NCI-H2227 (cell line): Measurements from ENCODE around the gene GPC6.

ENCODE experiments used
- DNase-seq: peaks from one replicate; lab custom pipeline; 2025; ENCODE audit not compliant: unreplicated experiment; lab: John Stamatoyannopoulos, UW

GPC6 gene

GRCh38 chr13:94073007-94073744 is 846.6 kb downstream of the GPC6 start:
- DNase-seq: no peak

- DNase-seq: no peak
These were observed 853.3 kb downstream of the GPC6 start for GRCh38 chr13:94079876-94080275.

DNA sequence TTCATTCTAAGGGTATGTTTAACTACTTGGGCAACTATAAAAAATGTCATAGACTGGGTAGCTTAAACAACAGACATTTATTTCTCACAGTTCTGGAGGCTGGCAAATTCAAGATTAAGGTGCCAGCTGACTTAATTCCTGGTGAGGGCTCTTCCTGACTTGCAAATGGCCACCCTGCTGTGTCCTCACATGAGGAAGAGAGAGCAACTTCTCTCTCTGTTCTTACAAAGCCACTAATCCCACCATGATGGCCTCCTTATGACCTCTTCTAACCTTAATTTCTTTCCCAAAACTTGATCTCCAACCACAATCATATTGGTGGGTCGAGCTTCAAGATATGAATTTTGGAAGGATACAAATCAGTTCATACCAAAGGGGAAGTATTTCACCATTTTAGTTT is 853.9 kb downstream of the GPC6 start:
- DNase-seq: no peak

DNA sequence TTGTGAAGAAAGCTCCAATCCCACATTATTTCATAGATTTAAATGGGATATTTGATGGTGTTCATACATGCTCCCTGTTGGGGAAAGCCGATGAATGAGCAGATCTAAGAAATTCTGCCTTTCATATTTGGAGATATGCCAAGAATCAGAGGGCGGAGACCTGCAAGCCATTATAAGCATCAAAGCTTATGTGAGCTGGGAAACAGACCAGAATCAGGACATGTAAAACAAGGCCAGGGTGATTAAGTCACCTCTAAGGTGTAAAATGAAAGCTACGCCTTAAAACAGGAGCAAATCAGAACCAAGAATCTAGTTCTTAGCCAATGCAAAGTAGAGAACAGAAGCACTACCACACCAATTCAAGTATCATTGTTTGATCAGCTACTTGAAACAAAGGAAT is 860.5 kb downstream of the GPC6 start:
- no peak for DNase-seq

- no peak for DNase-seq
These were observed 862.1 kb downstream of the GPC6 start for GRCh38 chr13:94088742-94089141.

GRCh38 chr13:94090773-94091480 is 864.3 kb downstream of the GPC6 start:
- no peak for DNase-seq

DNA sequence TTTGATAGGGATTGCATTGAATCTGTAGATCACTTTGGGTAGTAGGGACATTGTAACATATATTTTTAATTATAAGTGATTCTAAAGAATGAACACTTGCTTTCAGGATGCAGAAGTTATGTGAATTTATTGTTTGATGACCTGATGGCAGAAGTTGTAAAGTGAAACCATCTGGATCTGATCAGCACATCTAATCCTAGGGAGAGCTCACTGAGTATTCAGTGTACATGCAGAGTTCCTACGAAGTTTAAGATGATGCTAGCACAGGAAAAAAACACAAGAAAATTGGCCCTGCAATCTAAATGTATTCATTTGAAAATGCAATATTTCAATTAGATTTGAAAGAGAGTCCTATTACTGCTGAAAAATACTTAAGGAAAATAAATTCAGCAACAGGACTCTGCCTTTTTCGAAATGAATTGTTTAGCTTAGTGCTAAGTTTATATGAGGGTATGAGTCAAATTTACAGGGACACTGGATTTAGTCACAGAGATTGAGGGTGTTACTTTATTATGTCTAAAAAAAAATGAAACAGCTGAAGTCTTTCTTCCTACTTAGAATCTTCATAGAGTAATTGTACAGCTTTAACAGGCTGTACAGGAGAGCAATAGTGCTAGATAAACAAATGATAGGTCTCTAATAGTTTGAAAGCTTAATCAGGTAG is 867.2 kb downstream of the GPC6 start:
- DNase-seq: no peak

- no peak for DNase-seq
These were observed 883.2 kb downstream of the GPC6 start for GRCh38 chr13:94109715-94110374.

DNA sequence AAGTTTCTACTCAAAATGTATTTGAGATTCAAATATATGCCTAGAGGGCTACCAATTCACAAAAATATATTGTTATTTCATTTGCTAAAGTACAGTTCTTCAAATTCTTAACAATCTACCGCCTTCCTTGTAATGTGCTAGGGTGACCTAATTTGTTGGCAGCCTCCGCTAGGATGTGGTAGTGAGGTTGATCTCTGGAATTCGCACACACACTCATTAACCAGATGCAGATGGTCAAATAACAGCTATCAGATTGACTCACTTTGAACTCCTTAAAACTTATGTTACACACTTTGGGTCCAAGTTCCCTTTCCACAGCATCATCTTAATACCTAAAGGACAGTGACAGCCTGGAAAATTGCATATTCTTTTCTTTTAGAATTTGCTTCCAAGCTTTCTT is 885.6 kb downstream of the GPC6 start:
- no peak for DNase-seq

DNA sequence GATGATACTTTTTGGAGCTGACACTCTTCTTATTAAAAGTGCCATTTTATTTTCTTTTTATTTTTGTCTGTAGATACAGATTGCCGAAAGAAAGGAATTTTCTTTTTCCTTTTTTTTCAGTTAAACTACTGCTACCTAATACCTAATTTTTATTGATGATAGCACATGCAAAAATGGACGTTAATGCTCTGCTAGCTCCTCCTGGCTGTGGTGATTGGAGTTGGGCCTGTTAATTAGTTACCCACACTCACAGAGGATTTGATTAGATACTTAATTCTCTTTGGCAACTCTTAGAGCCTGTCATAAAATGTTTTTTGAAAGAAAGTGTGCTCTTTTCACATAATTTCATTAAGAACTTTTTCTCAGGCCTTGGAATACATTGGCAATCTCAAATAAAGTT is 886.1 kb downstream of the GPC6 start:
- DNase-seq: no peak

DNA sequence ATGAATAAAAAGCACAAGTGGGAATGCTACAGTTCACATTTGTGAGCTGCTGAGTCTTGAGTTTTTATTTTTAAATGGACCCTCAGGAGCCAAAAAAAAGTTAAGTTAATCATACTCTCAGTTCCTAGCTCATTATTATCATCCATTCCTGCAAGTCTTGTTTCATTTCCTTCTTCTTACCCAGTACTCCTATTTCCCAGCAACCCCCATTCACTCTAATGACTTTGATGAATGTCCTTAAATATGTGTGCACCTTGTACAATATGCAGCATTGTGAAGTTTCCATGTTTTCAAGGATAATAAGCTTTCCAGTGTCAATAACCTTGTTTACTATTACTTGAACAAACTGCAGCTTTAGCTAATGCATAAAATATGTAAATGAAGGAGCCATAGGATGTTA is 886.6 kb downstream of the GPC6 start:
- no peak for DNase-seq

DNA sequence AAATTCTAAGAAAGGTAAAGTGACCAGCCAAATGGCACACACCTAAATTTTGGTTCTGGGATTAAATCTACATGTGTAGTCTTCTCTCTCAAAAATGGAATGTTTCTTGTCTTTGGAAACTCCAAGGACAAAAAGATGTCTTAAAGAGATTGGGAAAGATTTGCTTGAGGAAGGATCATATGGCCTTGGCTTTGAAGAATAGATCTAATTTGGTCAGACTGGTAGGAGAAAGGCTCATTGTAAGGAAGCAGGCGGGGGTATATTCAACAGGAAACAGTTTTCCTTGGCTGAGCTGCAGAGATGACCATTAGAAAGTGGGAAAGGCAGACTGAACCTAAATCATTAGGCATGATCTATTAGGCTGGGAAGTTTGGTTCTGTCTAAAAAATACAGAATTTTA is 887.6 kb downstream of the GPC6 start:
- no peak for DNase-seq

- no peak for DNase-seq
These were observed 888.4 kb downstream of the GPC6 start for GRCh38 chr13:94115054-94115453.

- no peak for DNase-seq
These were observed 892.8 kb downstream of the GPC6 start for GRCh38 chr13:94119360-94119936.

DNA sequence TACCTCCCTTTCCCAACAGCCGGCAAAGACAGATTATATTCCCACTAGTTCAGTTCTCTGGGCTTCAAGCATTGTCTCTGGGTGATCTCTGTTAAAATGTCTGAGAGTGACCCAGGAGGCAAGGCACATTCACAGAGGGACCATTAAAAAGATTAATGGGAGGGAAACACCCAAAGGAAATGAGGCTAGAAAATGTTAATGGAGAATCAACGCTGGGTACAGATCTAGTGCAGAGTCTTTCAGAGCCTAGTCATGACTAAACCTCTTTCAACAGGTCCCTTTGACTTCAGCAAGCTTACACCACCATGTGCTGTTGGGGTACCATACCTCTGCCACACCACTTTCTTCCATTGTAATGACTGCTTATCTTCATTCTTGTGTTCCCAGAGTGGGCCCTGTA is 894.3 kb downstream of the GPC6 start:
- no peak for DNase-seq

GRCh38 chr13:94121686-94122085 is 895.1 kb downstream of the GPC6 start:
- no peak for DNase-seq

- DNase-seq: no peak
These were observed 895.8 kb downstream of the GPC6 start for GRCh38 chr13:94122300-94122915.

DNA sequence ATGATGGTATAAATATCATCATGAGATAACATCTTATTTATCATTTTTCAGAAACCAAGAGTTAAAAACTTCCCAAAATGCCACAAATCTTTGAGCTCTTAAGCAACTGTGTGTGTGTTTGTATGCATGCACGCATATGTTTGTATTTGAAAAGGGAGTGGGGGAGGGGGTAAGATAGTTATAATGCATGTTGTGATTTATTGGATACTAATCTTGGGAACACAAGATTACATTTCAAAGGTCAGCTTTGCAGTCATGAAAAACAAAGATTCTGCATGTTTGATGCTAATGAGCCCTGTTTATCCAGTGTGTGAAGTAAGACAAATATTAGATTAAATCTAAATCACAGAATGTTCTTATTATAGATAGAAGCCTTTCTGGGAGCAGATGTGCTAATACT is 897.0 kb downstream of the GPC6 start:
- no peak for DNase-seq

DNA sequence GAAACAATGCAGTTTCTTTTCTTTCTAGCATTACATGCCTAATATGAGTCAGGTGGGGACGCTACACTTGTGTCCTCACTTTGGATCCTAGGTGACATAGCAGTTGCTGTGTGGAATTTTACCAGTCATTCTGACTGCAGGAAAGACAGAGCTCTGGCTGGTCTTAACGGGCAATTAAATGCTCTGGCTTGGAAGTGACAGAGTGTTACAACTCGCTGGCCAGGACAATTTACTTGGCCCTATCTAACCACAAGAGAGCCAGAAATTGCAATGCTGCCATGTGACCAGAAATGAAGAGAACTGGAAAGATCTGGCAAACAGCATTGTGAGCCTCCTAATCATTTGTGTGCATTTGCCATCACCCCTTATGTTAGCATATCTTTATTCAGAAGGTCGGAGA is 901.8 kb downstream of the GPC6 start:
- no peak for DNase-seq

DNA sequence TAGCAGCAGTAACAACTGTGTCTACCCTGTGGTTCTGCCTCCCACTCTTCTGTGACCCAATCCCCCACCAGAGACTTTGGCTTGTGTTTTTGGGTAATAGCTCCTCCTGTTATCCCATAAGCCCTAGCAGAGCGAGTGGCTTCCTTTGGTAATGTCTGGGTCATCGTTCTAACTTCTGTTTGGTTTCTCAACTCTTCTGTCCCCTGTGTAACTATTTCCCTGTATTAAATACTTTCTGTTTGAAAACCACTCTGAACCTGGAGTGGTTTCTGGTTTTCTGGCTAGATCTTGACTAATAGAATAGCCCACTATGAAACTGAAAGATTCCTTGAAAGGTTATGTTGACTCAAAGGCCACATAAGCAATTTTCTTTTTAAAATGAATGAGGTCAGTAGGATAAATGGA is 902.9 kb downstream of the GPC6 start:
- DNase-seq: no peak

DNA sequence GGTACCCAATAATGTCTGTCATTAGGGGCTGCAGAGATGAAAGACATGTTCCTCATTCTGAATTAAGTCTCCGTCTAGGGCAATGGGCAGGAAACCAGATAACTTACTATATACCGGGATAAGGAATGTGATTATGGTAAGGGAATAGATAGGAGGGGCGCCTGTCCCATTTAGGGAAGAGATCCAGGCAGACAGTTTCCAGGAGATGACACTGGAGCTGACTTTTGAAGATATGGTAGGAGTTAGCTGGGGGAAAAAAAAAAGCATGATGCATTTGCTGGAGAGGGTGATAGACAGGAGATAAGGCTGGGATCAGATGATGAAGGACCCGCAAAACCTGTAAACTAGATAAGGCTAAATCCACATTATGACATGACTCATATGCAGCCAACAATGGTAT is 912.2 kb downstream of the GPC6 start:
- DNase-seq: no peak
